22Rv1 (cell line): ENCODE data around the gene B4GALT7.

Experiments used
- ZFX ChIP-seq: fragments of 450-650 bp; IDR thresholded peaks from 2 replicates; pipeline ENCODE4 v1.6.1; 2017; ENCODE audit warnings: antibody characterized with exemption, borderline replicate concordance
- TF ChIP-seq, protein P1 (sequence below): fragments of 450-650 bp; IDR thresholded peaks from 2 replicates; pipeline ENCODE4 v1.5.1; 2017; ENCODE audit warnings: mild to moderate bottlenecking

GRCh38 chr5:177603631-177604030 is 3.7 kb downstream of the B4GALT7 start:
- TF ChIP-seq, protein P1, sequence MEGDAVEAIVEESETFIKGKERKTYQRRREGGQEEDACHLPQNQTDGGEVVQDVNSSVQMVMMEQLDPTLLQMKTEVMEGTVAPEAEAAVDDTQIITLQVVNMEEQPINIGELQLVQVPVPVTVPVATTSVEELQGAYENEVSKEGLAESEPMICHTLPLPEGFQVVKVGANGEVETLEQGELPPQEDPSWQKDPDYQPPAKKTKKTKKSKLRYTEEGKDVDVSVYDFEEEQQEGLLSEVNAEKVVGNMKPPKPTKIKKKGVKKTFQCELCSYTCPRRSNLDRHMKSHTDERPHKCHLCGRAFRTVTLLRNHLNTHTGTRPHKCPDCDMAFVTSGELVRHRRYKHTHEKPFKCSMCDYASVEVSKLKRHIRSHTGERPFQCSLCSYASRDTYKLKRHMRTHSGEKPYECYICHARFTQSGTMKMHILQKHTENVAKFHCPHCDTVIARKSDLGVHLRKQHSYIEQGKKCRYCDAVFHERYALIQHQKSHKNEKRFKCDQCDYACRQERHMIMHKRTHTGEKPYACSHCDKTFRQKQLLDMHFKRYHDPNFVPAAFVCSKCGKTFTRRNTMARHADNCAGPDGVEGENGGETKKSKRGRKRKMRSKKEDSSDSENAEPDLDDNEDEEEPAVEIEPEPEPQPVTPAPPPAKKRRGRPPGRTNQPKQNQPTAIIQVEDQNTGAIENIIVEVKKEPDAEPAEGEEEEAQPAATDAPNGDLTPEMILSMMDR = no peak
- TF ChIP-seq ZFX = no peak
